ENCODE data around the gene INTU.
"Not testable (repeated sequence)": the region's sequence is repeated elsewhere in the genome, so short reads cannot be mapped to it uniquely, and the experiment has no call there.

The INTU gene

GRCh38 chr4:127632420-127633403 lies at the start of gene INTU:
INTU (plus strand) TSS chr4:127632957; CDS start chr4:127633035, 78 bp downstream.
- DNase-seq = peak; percentile 70

- DNase-seq = not testable (repeated sequence)
These were observed 46.3 kb upstream of the INTU start for GRCh38 chr4:127586496-127586895.

GRCh38 chr4:127586922-127587571 lies 45.7 kb upstream of the INTU start:
- DNase-seq = no peak

- DNase-seq = not testable (repeated sequence)
These were observed 43.6 kb upstream of the INTU start for GRCh38 chr4:127589153-127589552.

GRCh38 chr4:127598656-127599055 lies 34.1 kb upstream of the INTU start:
- DNase-seq = no peak

- DNase-seq = peak; percentile 0
These were observed 31.7 kb upstream of the INTU start for GRCh38 chr4:127601029-127601428.

- peak; percentile 0 for DNase-seq
These were observed 27.6 kb upstream of the INTU start for GRCh38 chr4:127604949-127605709.

- no peak for DNase-seq
These were observed 25.9 kb upstream of the INTU start for GRCh38 chr4:127606823-127607222.

- DNase-seq = no peak
These were observed 23.3 kb upstream of the INTU start for GRCh38 chr4:127609484-127609883.

GRCh38 chr4:127610488-127610887 lies 22.3 kb upstream of the INTU start:
- DNase-seq = no peak

- DNase-seq = no peak
These were observed 15.9 kb upstream of the INTU start for GRCh38 chr4:127616898-127617297.

- no peak for DNase-seq
These were observed 14.3 kb upstream of the INTU start for GRCh38 chr4:127618427-127618826.

GRCh38 chr4:127622621-127622920 lies 10.2 kb upstream of the INTU start:
- DNase-seq = no peak

GRCh38 chr4:127622921-127623796 lies 9.6 kb upstream of the INTU start:
- no peak for DNase-seq

- no peak for DNase-seq
These were observed 9.0 kb upstream of the INTU start for GRCh38 chr4:127623797-127624083.

- DNase-seq = no peak
These were observed 8.6 kb upstream of the INTU start for GRCh38 chr4:127624173-127624572.

GRCh38 chr4:127629371-127629770 lies 3.4 kb upstream of the INTU start:
- no peak for DNase-seq

- no peak for DNase-seq
These were observed 2.6 kb upstream of the INTU start for GRCh38 chr4:127630152-127630551.

- DNase-seq = no peak
These were observed 1.3 kb upstream of the INTU start for GRCh38 chr4:127631420-127631819.

GRCh38 chr4:127634181-127634580 lies 1.4 kb downstream of the INTU start:
- DNase-seq = no peak

- no peak for DNase-seq
These were observed 8.8 kb downstream of the INTU start for GRCh38 chr4:127641524-127641923.

- DNase-seq = no peak
These were observed 9.4 kb downstream of the INTU start for GRCh38 chr4:127642169-127642568.

GRCh38 chr4:127643791-127644190 lies 11.0 kb downstream of the INTU start:
- no peak for DNase-seq
